ENCODE measurements around the gene ELFN2.
"Not testable (repeated sequence)": the region's sequence is repeated elsewhere in the genome, so short reads cannot be mapped to it uniquely, and the experiment has no call there.

ELFN2 gene, protein sequence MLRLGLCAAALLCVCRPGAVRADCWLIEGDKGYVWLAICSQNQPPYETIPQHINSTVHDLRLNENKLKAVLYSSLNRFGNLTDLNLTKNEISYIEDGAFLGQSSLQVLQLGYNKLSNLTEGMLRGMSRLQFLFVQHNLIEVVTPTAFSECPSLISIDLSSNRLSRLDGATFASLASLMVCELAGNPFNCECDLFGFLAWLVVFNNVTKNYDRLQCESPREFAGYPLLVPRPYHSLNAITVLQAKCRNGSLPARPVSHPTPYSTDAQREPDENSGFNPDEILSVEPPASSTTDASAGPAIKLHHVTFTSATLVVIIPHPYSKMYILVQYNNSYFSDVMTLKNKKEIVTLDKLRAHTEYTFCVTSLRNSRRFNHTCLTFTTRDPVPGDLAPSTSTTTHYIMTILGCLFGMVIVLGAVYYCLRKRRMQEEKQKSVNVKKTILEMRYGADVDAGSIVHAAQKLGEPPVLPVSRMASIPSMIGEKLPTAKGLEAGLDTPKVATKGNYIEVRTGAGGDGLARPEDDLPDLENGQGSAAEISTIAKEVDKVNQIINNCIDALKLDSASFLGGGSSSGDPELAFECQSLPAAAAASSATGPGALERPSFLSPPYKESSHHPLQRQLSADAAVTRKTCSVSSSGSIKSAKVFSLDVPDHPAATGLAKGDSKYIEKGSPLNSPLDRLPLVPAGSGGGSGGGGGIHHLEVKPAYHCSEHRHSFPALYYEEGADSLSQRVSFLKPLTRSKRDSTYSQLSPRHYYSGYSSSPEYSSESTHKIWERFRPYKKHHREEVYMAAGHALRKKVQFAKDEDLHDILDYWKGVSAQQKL

DNA sequence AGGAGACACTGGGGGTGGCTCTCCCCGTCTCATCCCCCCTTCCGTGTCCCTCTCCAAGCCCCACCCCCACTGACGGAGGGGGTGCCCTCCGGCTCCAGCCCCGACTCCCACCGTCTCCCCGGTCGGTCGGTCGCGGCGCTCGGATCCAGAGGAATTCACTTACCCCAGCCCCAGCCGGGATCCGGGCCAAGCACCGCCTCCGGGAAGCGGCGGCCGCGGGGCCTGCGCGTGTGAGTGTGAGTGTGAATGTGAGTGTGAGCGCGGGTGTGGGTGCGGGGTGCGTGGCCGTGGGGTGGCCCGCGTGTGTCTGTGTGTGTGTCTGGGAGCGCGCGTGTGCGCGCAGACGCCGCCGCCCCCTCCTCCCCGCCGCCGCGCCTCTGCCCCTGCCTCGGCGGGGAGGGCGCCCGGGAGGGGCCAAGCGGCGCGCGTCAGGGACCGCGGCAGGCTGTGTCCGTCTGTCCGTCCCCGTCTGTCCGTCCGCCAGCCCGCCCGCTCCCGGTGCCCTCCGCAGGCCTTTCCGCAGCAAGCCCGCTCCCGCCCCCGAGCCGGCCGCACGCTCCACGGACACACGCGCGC lies at the start of gene ELFN2:
TSS of gene ELFN2 (minus strand) at position 345 of the 576 bp plus-strand sequence. CDS start 51,945 bp downstream, outside the sequence.
- no peak for DNase-seq

GRCh38 chr22:37476389-37477329 lies 49.4 kb upstream of the ELFN2 start:
- DNase-seq: no peak

GRCh38 chr22:37474447-37475090 lies 47.3 kb upstream of the ELFN2 start:
- DNase-seq: no peak

GRCh38 chr22:37473437-37473946 lies 46.2 kb upstream of the ELFN2 start:
- DNase-seq: no peak

- peak; percentile 33 to 37 for DNase-seq
These were observed 45.2 kb upstream of the ELFN2 start for GRCh38 chr22:37472418-37473006.

DNA sequence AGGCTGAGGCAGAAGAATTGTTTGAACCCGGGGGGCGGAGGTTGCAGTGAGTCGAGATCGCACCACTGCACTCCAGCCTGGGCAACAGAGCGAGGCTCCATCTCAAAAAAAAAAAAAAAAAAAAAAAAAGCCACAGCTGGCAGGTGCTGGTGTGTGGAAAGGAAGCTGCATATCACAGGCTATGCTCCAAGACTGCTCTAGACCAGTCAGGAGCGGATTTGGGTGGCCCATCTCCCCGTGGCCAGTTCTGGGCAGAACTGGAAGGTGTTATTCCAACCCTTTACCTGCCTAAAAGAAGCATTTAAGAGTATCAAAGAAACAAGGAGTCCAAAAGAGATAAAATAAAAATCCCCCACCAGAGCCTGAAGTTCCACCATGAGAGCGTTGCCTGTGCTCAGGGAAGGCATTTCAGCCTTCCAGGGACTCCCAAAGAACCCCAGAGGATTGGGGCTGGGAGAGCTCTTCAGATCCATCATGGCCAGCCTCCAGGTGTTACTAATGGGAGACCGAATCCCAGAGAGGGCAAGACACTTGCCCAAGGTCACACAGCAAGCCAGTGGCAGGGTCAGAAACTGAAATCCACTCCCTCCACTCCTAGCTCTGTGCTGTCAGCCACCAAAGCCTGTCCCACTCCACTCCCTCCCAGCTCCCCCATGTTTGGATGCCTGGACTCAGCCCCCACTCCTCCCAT lies 44.6 kb upstream of the ELFN2 start:
- no peak for DNase-seq

- DNase-seq: no peak
These were observed 42.8 kb upstream of the ELFN2 start for GRCh38 chr22:37470087-37470445.

- DNase-seq: no peak
These were observed 42.3 kb upstream of the ELFN2 start for GRCh38 chr22:37469416-37470086.

DNA sequence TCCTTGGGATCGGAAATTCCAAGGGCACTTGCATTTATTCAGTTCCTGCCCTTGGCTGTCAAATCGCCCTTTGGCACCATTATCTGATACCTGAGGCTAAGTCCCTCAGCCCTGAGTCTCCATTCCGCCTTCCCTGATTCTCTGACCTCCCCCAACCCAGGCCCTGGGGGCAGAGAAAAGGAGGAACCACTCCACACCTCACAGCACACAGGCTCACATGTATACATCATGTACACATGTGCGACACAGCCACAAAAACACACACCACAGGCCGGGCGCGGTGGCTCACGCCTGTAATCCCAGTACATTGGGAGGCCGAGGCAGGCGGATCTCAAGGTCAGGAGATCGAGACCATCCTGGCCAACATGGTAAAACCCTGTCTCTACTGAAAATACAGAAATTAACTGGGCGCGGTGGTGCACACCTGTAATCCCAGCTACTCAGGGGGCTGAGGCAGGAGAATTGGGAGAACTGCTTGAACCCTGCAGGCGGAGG lies 41.0 kb upstream of the ELFN2 start:
- not testable (repeated sequence) for DNase-seq

- no peak for DNase-seq
These were observed 40.2 kb upstream of the ELFN2 start for GRCh38 chr22:37467391-37467955.

DNA sequence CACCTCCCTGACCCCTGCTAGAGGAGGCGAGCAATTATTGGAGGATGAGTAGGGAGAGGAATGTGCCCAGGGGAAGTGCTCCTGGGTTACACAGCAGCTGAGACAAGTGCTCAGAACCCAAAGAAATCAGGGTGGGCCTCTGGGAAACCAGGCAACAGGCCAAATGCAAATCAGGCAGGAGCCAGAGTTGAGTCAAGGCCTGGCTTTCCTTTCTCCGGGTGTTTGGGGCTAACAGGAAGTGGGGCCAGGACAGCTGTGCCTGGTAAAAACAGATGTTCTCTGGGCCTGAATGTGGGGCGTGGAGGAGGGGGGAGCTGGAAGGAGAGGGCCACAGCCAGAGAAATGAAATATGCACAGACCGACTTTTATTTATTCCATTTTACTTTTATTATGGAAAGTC lies 36.9 kb upstream of the ELFN2 start:
- DNase-seq: no peak

DNA sequence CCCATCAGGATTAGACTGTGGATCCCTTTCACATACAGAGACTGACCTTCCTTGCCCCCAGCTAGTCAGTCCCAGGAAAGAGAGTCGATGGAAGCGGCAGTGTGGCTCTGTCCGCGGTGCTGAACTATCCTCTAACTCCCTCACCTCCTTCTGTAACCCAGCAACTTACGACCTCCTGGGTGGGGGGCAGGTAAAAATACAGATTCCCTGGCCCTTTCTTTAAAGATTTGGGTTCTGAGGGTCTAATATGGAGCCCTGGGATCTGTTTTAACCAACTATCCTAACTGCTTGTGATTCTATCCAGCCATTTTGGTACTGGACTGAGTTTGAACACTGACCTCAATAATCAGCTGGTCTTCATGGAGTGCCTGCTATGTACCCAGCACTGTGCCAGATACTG lies 35.7 kb upstream of the ELFN2 start:
- no peak for DNase-seq

DNA sequence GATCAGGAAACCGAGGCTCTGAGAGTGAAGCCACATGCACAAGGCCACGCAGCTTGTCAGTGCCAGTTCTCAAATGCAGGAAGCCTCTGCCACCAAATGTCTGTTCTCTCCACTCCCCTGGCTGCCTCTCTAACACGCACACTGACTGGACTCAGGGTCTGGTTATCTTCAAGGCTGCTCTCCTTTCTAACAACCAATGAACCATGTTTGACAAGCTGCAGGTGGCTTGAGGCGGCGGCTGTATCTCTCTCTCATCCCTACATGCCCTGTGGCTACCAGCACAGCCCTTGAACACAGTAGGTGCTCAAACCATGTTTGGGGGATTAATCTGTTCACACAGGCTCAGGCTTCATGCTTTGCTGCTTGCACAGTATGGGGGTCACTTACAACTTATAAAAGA lies 35.2 kb upstream of the ELFN2 start:
- DNase-seq: no peak

- DNase-seq: no peak
These were observed 34.7 kb upstream of the ELFN2 start for GRCh38 chr22:37461961-37462360.

GRCh38 chr22:37460684-37461083 lies 33.4 kb upstream of the ELFN2 start:
- no peak for DNase-seq

DNA sequence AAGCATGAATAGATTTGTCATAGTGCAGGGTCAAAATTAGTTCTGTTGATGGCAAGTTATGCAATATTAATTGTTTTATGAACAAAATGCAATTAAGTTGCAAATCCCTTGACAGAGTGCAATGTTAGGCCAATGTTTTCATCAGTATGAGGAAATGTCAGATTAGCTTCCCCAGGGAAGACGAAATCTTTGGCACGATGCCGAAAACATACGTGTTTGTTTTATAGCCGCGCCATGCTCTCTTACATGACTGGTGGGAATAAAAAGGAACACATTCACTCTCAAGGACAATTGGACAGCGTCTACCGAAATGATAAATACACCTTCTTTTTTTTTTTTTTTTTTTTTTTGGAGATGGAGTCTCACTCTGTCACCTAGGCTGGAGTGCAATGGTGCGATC lies 31.9 kb upstream of the ELFN2 start:
- no peak for DNase-seq

DNA sequence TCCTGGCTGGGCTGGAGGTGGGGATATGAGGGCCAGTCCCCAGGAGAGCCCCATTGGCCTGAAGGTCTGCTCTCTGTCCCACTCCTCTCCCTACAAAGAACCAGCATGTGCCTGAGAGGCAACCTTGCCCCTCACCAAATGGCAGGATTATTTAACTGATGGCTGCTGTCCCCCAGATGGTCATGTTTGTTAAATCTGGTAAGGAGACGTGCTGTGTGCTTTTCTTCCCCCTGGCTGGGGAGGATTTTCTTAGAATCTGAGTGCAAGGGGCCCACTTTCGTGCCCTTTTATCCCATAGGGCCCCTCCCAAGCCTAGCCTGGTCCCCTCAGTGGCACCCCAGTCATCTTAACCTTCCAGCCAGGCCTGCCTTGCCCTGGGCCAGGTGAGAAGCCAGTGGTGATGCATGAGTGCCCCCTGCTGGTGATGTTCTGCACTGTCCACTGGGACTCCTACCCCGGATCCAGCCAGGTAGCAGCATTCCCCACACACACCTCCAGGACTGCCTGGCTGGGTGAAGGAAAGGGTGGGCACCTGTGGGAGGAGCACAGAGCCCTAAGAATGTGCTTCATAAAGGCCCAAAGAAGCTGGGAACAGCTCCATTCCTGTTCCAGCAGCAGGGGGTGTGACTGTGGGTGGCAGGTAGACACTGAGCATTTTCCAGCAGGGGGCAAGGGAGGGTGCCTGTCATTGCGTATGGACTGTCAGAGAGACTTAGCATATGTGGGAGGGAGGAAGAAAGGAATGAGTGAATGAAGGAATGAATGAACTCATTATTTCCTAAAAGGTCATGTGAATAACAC lies 30.0 kb upstream of the ELFN2 start:
- DNase-seq: peak; percentile 91 to 92

DNA sequence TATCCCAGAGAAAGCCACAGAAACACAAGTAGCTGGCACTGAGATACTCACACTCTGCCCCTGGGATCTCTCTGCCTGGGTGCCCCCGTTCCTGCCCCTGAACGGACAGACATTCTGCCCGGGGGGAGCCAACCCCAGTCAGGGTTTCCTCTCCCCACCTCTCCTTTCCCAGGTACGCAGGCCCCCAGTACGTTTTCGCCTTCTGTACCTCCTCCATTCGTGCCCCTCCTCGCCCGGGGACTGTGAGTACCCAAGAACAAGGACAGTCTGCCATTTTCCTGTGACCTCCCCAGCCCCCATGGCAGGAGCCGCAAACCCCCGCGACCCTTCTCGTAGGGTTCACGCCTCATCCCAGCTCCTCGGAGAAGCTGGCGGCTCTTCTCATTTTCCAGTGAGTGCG lies 29.1 kb upstream of the ELFN2 start:
- no peak for DNase-seq

- DNase-seq: no peak
These were observed 28.6 kb upstream of the ELFN2 start for GRCh38 chr22:37455896-37456295.

Data from stimulated activated CD4-positive, alpha-beta T cell treated with anti-CD3 and anti-CD28 coated beads, Interleukin-2, amount 100 ng/mL, for 48 hours (primary cell).